HG03439 (cell line): Measurements from ENCODE around the gene BEGAIN.

Experiments
- ATAC-seq: cut with Tn5 transposase; IDR thresholded peaks from one replicate; pipeline ENCODE4 v1.9.1; 2021; ENCODE audit warnings: mild to moderate bottlenecking, moderate library complexity; ENCODE audit not compliant: unreplicated experiment

Gene BEGAIN

DNA sequence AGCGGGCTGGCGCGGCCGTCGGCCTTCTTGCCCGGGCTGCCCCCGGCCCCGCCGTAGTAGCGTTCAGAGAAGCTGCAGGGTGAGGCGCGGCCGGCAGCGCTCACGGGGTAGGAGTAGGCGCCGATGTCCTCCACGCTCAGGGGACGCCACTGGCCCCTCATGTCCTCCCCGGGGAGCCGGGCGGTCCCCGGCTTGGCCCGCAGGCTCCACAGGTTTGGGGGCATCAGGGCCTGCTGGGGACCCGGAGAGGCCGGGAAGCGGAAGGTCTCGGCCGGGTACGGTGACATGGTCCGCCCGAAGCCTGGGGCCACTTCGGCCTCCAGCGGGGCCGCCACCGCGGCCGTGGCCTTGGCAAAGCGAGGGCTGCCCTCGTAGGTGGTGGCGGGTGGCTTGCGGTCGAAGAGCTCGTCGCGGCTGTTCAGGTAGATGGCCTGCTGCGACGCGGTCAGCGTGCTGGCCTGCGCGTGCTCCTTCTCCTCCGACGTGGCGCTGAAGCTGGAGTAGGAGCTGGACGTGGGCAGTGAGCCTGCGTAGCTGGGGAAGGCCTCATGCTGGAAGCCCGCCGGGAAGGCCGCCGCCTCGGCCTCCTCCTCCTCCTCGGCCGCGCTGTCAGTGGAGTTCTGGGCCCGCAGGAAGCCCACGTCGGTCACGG, 48.7 kb downstream of the BEGAIN start:
- no peak for ATAC-seq

DNA sequence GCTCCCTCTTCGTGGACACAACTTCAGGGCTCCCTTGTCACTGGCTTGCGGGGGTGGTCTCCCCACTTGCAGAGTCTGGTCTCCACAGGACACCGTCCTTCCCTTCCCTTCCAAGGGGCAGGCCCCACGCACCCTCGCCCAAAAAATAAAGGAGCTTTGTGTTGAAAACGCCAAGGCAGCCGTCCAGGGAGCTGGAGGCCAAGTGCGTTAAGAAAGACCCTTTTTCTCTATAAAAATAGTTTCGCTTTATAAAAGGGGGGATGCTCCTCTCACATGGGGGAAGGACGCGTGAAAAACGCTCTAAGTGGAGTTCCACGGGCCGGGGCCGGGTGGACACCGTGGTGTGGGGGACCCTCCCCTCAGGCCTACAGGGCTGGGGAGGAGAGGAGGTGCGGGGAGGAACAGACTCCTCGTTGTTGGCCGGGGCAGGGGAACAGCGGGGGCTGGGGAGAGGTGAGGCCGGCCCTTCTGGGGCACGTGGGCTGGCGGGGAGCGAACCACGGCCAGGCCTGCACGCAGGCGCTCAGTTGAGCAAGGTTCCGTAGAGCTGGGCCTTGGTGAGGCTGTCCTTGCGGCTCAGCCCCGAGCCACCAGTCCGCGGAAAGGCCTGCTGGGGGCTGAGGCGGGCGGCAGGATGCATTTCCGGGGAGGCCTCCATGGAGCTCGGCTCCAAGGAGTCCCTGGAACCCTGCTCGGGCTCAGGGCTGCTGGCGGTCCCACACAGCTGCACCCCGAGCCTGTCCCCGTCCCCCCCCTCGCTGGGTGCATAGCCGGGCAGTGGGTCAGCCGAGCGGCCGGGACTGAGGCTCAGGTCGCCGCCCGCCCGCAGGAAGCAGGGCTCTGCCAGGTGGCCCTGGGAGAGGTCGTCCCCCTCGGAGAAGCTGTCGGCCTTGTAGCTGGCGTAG, 49.5 kb downstream of the BEGAIN start:
- ATAC-seq = no peak

DNA sequence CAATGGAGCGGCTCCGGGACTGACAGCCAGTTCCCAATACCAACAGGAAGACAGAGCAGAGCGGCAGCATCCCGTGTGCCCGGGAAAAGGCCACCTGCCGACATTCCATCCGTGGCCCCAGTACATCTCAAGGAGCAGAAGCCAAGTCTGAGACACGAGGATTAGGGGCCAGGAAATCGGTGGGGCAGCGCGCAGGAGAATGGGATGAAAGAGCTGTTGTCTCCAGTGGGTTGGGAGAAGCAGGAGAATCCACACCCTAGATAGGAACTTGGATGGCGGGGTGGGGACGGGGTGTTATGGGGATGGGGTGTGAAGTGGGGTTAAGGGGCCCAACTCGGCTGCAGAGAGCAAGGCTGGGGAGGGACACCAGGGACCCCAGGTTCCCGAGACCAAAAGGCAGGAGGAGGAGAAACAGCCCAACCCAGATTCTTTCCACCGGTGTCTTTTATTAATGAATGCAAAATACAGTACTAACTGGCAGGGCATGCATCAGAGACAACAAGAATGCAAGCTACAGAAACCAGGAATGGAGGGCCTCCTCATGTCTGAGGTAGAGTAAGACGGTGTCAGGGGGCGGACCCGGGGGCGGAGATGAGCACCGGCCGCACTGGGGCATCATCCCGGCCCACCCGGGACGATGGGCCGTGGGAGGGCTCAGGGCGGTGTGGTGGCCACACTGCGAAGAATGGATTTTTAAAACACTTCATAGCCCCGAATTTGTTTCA, 50.3 kb downstream of the BEGAIN start:
- ATAC-seq = no peak

DNA sequence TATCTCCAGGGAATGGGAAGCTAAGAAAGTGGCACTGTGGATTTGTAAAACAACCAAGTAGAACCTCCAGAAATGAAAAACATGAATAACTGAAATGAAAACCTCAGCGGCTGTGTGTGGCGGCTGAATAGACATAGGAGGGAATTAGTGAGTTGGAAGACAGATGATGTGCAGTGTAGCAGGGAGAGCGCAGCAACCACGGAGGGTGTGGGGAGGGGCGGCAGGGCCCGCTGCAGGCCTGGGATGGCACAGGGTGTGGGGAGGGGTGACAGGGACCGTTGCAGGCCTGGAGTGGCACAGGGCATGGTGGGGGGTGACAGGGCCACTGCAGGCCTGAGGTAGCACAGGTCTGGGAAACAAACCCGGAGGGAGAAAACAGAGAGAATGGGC, 51.1 kb downstream of the BEGAIN start:
- ATAC-seq = no peak

DNA sequence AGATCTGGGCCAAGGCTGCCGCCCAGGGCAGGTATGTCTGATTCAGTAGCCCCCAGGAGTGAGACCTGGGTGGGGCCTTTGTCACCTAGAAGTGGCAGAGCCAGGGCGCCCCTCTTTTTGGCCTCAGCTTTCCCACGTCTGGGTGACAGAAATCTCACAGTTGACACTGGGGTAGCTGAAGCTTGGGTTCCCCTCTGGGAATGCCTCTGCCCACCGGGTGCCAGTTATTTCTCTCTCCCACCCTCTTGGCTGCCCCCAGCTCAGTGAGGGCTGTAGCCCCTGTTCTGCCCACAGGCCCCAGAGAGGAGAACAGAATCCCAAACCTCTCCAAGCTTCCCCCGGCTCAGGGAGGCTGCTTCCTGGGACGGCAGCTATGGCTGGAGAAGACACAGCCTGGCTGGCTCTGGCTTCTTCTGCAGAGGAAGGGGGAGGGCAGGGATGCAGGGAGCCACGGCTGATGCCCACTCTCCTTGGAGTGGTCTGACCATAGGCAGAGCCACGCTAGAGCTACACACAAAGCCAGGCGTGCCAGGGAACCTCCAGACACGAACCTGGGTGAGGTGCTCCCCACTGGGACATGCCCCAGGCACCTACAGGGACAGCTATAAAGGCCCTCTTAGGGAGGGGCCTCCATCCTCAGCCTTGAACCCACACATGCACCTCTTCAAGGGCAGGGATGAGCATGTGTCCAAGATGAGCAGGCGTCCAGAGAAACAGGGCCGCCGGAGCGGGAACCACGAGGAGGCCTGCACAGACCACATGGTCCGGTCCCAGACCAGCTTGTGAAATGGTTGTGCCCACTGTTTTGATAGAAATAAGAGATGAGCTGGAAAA, 51.7 kb downstream of the BEGAIN start:
- ATAC-seq = no peak

DNA sequence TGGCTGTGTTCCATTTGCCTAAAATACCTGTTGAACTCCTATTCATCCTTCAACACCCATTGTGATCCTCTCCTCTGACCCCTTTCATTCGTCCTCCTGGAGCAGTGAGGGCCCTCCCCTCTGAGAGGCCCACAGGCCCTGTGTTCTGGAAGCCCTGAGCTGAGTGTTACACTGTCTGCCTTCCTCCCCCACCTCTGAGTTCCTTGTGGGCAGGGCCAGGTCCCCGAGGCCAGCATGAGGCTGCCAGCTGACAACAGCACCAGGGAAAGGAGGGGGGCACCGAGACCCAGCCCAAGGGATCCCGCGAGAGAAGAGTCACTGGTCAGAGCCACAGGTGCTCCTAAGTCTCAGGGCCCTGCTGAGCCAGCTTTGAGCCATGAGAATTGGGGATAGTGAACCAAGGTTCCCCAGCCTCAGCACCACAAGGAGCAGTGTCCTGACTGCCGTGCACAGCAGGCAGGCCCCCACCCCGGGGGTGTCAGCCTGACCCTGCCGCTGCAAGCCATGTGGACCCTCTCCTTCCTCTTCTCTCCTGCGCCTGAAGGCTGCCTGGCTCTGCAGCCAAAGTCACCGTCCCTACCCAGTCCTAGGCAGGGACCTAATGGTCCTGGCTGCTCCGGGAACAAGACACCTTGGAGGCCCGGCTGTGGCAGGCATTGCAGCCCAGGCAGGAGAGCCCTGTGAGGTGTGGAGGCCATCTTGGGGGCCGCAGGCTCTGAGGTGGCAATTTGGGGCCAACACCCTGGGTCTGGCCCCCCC, 52.5 kb downstream of the BEGAIN start:
- no peak for ATAC-seq

DNA sequence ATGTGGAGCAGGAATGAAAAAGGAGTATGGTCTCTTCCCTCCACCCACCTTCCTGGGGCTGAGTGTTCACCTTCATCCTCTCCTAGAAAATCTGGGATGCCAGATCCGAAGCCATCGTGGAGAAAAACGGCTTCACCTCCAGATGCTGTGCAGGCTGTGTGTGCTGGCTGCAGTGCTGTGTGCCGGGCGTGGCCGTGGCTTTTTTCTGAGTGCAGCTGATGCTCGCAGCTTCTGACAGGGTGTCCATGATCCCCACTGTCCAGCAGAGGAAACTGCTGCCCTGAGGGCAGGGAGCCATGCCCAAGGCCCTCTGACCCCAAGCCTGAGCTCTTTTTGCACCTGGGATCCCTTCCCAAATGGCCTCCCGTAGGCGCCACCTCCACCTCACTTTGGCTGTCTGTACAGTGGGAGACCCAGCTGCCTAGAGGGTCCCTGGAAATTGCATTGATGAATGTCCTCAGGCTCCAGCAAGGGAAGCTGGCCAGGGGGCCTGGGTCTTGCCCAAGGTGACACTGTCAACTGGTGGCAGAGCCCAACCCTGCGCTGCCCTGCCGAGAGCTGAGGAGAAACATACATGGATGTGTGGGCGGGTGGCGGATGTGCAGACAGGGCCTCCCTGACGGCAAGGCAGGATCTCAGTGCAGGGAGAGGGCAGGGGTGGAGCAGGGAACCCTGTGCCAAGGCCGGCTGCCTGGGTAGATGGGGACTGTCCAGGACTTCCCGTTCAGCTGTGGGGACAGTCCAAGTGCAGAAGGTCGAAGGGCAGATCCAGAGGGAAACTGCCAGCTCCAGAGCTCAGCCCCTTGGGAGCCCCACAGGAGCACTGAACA, 53.3 kb downstream of the BEGAIN start:
- ATAC-seq = no peak

DNA sequence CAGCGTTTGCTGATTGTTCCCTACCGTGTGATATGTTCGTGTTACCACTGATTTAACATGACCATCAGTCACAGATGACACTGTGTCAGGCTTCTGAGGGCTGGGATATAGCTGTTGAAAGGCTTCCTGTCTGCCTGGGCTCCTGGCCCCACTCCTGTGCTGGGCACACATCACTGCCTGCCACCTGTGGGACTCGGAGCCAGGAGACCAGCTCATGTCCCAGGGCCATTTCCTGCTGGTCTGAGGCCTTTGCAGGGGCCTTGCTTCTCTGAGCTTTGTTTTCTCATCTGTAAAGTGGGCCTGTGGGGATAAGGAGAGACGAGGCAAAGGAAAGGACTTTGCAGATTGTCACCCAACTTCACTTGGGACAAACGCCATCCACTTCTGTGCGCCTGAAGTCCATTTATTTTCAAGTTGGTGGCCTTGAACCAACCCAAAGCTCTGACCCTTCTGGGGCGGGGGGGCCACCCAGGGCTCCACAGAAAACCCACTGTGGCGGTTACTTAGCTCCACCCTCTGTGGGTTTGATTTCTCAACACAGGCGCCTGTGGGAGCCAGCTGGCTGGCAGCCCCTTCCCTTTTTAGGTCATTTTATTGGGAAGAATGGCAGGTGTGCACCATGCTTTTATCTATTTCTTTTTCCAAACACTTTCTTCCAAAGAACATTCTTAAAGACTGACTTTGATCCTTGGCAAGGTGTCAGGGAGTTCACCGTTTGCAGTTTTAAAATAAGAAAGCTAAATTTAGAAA, 54.1 kb downstream of the BEGAIN start:
- ATAC-seq = no peak

DNA sequence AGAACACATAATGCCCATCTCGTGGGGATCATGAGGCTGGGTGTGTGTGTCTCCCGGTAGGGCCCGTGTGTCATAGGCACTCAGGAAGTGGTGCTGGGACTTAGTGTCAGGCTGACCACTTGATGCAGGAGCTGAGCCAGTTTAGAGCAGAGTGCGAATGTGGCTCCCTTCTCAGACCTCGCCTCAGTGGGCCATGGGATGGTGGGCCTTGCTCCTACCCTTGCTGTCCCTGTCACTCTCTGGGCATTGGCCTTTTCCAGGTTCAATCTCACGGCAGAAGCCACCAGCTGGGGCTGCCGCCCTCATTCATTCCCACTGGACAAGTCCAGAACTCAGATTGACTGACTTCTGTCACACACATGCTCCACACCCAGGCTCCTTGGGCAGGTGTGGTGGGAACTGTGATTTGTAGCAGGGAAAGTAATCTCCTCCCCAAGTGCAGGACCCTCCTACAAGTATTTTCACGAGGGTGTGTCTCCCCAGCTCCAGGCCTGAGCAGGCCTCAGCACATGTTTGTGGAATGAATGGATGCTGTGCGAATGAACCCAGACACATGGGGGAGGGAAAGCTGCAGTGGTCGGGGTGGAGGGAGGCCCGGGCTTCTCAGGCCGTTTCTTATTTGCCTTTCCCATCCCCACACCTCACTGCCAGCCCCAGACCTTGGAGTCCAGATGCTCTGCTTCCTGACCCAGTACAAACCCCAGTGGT, 54.9 kb downstream of the BEGAIN start:
- no peak for ATAC-seq

DNA sequence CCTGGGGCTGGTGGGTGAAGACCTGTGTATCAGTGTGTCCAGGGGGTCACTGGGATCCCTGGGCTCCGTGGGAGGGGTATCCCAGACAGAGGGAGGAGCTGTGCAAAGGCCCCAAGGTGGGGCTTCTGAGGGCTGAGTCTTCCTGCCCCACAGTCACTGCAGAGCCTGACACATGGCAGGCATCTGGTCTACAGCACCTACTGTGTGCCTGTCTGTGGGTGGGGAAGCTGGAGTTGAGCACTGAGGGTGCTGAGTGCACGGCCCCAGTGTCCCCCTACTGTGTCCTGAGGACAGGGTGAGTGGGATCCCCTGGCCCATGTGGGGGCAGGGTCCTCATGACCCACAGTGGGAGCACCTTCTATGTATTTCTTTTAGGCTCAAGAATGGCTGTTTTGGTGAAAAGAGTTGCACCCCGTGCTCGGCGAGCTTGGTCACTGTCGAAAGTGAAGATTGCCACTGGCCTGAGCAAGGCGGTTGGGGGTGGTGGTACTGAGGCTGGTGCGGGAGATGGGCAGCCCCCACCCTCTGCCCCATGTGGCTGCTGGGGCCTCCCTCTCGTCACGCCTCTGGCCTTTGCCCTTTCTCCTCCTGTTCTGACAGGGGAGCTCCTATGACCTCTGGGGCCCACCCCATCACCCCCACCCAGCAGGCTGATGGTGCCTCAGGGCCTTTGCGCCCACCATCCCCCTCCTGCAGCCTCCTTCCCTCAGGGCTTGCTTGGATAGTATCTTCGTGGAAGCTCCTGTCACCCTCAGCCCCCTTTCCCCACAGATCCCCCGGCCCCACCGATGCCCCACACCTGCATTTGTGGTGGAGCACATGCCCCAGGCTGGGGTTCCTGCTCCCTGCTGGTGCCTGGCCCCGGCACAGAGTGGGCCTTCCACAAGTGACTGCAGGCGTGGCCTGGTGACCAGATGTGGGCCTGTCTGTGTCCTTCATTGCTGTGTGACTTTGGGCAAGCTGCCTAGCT, 55.8 kb downstream of the BEGAIN start:
- no peak for ATAC-seq

DNA sequence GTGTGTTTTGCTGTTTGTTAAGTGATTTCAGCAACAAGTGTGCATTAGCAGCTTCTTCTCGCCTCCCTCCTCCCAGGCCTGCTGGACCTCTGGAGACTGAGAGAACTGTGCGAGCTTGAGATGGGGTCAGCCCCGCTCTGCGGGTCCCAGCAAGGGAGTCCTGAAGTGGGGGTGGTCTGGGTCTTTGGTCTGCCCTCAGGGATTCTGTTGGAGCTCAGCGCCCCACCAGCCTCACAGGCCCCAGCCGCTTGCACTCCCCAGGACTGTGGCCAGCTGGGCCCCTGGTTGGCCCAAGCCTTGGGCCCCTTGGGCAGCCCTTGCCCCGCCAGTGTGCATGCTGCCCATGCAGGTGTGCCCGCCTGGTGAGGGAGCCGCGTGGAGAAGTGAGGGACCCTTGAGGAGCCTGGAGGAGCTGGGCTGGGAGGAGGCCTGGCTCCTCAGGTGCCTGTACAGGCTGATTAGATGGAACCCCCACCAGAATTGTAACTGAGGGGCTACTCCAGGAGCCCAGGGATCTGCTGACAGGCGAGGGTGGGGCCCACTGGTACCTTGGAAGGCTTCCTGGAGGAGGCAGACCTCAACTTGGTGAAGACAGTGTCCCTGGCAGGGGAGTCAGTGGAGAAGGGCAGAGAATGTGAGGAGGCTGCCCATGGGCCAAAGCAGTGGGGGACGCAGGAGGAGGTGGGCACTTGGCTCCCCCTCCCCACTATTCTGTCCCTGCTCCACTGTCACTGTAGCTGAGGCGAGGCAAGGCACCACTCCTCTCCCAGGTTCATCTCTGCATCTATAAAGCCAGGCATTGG, 56.7 kb downstream of the BEGAIN start:
- ATAC-seq = no peak

DNA sequence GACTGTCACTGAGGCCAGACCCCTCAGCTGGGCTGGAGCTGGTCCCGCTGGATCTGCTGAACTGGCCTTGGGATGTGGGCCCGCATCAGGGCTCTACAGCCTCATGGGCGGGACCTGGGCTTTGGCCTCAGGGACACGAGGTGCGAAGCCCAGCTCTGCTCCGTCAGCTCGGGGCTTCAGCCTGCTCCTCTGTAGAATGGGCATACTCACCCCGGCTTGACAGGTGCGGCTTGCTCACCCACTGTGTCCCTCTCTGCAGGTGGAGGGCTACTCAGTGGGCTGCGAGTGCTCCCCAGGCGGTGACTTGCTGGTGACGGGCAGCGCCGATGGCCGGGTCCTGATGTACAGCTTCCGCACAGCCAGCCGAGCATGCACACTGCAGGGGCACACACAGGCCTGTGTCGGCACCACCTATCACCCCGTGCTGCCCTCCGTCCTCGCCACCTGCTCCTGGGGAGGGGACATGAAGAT, 57.6 kb downstream of the BEGAIN start:
- ATAC-seq = no peak

DNA sequence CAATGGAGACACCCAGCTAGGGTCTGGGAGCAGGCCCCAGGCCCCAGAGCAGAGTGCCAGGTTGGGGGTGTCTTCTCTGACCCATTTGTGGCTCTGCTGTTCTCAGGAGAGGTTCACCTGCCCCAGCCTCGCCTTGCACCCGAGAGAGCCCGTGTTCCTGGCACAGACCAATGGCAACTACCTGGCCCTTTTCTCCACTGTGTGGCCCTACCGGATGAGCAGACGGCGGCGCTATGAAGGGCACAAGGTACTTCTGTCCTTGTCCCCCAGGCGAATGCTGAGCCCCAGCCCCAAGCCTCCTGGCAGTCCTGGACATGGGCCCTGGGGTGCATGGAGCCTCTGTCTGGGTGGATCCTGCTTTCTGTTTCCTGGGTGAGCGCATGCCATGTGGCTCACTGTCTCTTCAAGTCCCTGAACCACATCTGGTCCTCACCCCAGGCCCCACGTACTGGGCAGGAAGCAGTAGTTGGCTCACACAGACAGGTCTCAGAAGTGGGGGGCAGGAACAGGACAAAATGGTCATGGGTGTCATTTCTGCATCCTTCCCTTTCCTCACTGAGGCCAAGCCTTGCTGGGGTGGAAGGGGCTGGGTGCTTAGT, 58.2 kb downstream of the BEGAIN start:
- ATAC-seq = no peak

DNA sequence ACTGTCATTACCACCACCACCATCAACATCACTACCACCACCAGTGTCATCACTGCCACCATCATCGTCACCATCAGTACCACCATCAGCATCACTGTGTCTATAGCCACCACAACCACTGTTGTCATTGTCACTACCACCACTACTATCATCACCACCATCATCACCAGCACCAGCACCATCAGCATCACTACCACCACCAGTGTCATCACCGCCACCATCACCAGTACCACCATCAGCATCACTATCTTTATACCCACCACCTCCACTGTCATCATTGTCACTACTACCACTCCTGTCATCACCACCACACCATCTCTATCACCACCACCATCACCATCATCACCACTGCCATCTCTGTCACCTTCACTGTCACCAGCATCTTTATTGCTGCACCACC, 60.6 kb downstream of the BEGAIN start:
- ATAC-seq = no peak

DNA sequence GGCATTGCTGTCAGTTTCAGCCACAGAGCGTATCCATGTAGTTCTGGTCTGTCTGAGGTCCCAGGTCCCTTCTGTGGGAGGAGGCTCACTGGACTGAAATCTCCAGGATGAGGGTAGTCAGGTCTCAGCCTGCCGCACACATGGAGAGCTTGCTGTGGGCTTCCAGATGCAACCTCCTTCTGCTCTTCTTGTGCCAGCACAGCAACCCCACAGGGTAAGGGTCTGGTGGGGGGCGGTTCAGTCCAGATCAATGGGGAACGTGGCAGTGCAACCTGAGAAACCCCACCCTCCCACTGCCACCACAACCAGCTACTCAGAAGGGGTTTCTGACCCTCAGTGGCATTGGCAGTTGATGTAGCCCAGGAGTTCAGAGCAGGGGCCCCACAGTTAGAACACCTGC, 61.2 kb downstream of the BEGAIN start:
- no peak for ATAC-seq
